GM23338 (cell line): ENCODE results near the gene ARID4B.

Experiments
- CREB1 ChIP-seq: fragments of 250-450 bp; sonication (Bioruptor Pico); IDR thresholded peaks from 2 replicates; pipeline ENCODE4 v1.5.0; 2020; ENCODE audit warnings: low read depth, mild to moderate bottlenecking, moderate library complexity
- CTCF ChIP-seq, 2 experiments: fragments of 200-600 bp in 1 of 2; sonication (generic) in 1 of 2; conservative IDR thresholded peaks; 2 replicates each; pipeline versions ENCODE4 v1.5.1 to v1.6.1; 2016 to 2017; ENCODE audit warnings: antibody characterized with exemption in 2 of 2, low read depth in 2 of 2, mild to moderate bottlenecking in 2 of 2, moderate library complexity in 1 of 2
- EZH2 ChIP-seq: fragments of 200-600 bp; sonication (generic); IDR thresholded peaks from one replicate; pipeline ENCODE4 v1.8.0; 2017; ENCODE audit warnings: antibody characterized with exemption, mild to moderate bottlenecking, low read depth; ENCODE audit not compliant: unreplicated experiment
- TF ChIP-seq, protein P1 (sequence below): IDR thresholded peaks from one replicate; pipeline ENCODE4 v1.6.1; 2018; ENCODE audit warnings: antibody characterized with exemption; ENCODE audit not compliant: unreplicated experiment

DNA sequence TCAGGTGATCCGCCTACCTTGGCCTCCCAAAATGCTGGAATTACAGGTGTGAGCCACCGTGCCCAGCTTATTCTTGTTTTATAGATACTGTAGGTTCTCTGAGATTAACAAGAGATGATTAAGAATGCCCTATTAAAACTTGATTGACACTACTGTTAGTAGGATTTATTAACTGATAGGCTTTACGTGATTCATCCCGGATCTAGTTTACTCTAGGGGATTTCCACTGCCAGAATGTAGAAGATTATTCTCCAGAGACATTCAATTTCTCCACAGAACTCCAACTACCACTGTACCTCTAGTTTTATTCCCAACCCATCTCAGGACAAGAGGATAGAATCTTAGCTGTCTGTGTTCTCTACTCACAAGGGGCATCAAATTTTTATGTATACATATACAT lies 140.7 kb downstream of the ARID4B start:
- TF ChIP-seq CTCF (conservative IDR thresholded peaks at IDR 0.05; ENCODE audit: low read depth in 2 of 2) (no peak), EZH2 (no peak), CREB1 (CRISPR knock-in tag) (no peak)
- TF ChIP-seq, protein P1, sequence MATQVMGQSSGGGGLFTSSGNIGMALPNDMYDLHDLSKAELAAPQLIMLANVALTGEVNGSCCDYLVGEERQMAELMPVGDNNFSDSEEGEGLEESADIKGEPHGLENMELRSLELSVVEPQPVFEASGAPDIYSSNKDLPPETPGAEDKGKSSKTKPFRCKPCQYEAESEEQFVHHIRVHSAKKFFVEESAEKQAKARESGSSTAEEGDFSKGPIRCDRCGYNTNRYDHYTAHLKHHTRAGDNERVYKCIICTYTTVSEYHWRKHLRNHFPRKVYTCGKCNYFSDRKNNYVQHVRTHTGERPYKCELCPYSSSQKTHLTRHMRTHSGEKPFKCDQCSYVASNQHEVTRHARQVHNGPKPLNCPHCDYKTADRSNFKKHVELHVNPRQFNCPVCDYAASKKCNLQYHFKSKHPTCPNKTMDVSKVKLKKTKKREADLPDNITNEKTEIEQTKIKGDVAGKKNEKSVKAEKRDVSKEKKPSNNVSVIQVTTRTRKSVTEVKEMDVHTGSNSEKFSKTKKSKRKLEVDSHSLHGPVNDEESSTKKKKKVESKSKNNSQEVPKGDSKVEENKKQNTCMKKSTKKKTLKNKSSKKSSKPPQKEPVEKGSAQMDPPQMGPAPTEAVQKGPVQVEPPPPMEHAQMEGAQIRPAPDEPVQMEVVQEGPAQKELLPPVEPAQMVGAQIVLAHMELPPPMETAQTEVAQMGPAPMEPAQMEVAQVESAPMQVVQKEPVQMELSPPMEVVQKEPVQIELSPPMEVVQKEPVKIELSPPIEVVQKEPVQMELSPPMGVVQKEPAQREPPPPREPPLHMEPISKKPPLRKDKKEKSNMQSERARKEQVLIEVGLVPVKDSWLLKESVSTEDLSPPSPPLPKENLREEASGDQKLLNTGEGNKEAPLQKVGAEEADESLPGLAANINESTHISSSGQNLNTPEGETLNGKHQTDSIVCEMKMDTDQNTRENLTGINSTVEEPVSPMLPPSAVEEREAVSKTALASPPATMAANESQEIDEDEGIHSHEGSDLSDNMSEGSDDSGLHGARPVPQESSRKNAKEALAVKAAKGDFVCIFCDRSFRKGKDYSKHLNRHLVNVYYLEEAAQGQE, result no peak
